GM23338 (cell line): ENCODE results near the gene RGL3. TPM values are rescaled to one million over a fixed set of nuclear protein-coding genes. Genes with fewer than 3 reads are reported as not detected.

Source experiments
- ATAC-seq: fragments of 200-7000 bp; cut with Tn5 transposase; 3 replicates; pipeline ENCODE4 v1.9.1; 2020
- DNase-seq: peaks from one replicate; pipeline ENCODE4 v3.0.0-alpha.2; 2015; ENCODE audit warnings: low spot score
- H2AFZ ChIP-seq: fragments of 200-600 bp; sonication (generic); 2 replicates; pipeline ENCODE4 v1.8.0; 2016; ENCODE audit warnings: antibody characterized with exemption, mild to moderate bottlenecking, moderate library complexity
- H3F3A ChIP-seq: fragments of 200-600 bp; sonication (generic); replicated peaks from 2 replicates; pipeline ENCODE4 v1.8.0; 2017; ENCODE audit warnings: antibody characterized with exemption, mixed run types, low read depth
- H3K27ac ChIP-seq: fragments of 200-600 bp; sonication (generic); 2 replicates; pipeline ENCODE4 v1.6.1; 2016; ENCODE audit warnings: low read depth
- H3K27me3 ChIP-seq: fragments of 200-600 bp; sonication (generic); 2 replicates; pipeline ENCODE4 v1.8.0; 2016; ENCODE audit warnings: mild to moderate bottlenecking, mixed run types, moderate library complexity; ENCODE audit not compliant: insufficient read depth
- H3K36me3 ChIP-seq: fragments of 200-600 bp; sonication (generic); 2 replicates; pipeline ENCODE4 v1.8.0; 2016; ENCODE audit warnings: mild to moderate bottlenecking; ENCODE audit not compliant: insufficient read depth
- H3K4me1 ChIP-seq: fragments of 200-600 bp; sonication (generic); 2 replicates; pipeline ENCODE4 v1.8.0; 2016; ENCODE audit warnings: mild to moderate bottlenecking, moderate library complexity; ENCODE audit not compliant: insufficient read depth
- H3K4me2 ChIP-seq: fragments of 200-600 bp; sonication (generic); 2 replicates; pipeline ENCODE4 v1.7.1; 2017; ENCODE audit warnings: mixed run types
- H3K4me3 ChIP-seq: fragments of 200-600 bp; sonication (generic); 2 replicates; pipeline ENCODE4 v1.6.1; 2016; ENCODE audit warnings: mixed run types
- H3K79me2 ChIP-seq: fragments of 200-600 bp; sonication (generic); replicated peaks from 2 replicates; pipeline ENCODE4 v1.8.0; 2017; ENCODE audit warnings: mild to moderate bottlenecking; ENCODE audit not compliant: insufficient read depth
- H3K9me2 ChIP-seq: fragments of 200-600 bp; sonication (generic); 2 replicates; pipeline ENCODE4 v1.8.0; 2017; ENCODE audit not compliant: insufficient read depth
- H4K20me1 ChIP-seq: fragments of 200-600 bp; sonication (generic); replicated peaks from 2 replicates; pipeline ENCODE4 v1.8.0; 2017; ENCODE audit warnings: mild to moderate bottlenecking; ENCODE audit not compliant: insufficient read depth
- H3K27ac Mint-ChIP-seq: 2 replicates; pipeline ENCODE4 v1.8.0; 2020; ENCODE audit warnings: inconsistent platforms, mild to moderate bottlenecking, moderate library complexity, mixed read lengths
- H3K27me3 Mint-ChIP-seq: 3 replicates; pipeline ENCODE4 v1.8.0; 2022; ENCODE audit warnings: low read depth, mild to moderate bottlenecking, moderate library complexity, mixed read lengths, inconsistent platforms; ENCODE audit not compliant: insufficient read depth, poor library complexity
- H3K36me3 Mint-ChIP-seq: 3 replicates; pipeline ENCODE4 v1.8.0; 2021; ENCODE audit warnings: low read depth, mild to moderate bottlenecking, inconsistent platforms, moderate library complexity, mixed read lengths
- H3K4me1 Mint-ChIP-seq: 3 replicates; pipeline ENCODE4 v1.8.0; 2020; ENCODE audit warnings: mild to moderate bottlenecking, inconsistent platforms, mixed read lengths
- H3K4me3 Mint-ChIP-seq: 3 replicates; pipeline ENCODE4 v1.8.0; 2021; ENCODE audit warnings: moderate library complexity, mild to moderate bottlenecking, inconsistent platforms, mixed read lengths
- H3K9me3 Mint-ChIP-seq: 3 replicates; pipeline ENCODE4 v1.8.0; 2020; ENCODE audit warnings: moderate library complexity, mild to moderate bottlenecking, inconsistent platforms, mixed read lengths
- CREB1 ChIP-seq: fragments of 250-450 bp; sonication (Bioruptor Pico); IDR thresholded peaks from 2 replicates; pipeline ENCODE4 v1.5.0; 2020; ENCODE audit warnings: low read depth, mild to moderate bottlenecking, moderate library complexity
- CTCF ChIP-seq, 2 experiments: fragments of 200-600 bp in 1 of 2; sonication (generic) in 1 of 2; conservative IDR thresholded peaks; 2 replicates each; pipeline versions ENCODE4 v1.5.1 to v1.6.1; 2016 to 2017; ENCODE audit warnings: antibody characterized with exemption in 2 of 2, low read depth in 2 of 2, mild to moderate bottlenecking in 2 of 2, moderate library complexity in 1 of 2
- ETS1 ChIP-seq: IDR thresholded peaks from 2 replicates; pipeline ENCODE4 v1.6.1; 2016; ENCODE audit warnings: antibody characterized with exemption
- EZH2 ChIP-seq: fragments of 200-600 bp; sonication (generic); IDR thresholded peaks from one replicate; pipeline ENCODE4 v1.8.0; 2017; ENCODE audit warnings: antibody characterized with exemption, mild to moderate bottlenecking, low read depth; ENCODE audit not compliant: unreplicated experiment
- EZH2phosphoT487 ChIP-seq: fragments of 200-600 bp; sonication (generic); IDR thresholded peaks from one replicate; pipeline ENCODE4 v1.8.1; 2018; ENCODE audit warnings: antibody characterized with exemption; ENCODE audit not compliant: unreplicated experiment
- JUNB ChIP-seq: IDR thresholded peaks from one replicate; pipeline ENCODE4 v1.6.1; 2016; ENCODE audit warnings: antibody characterized with exemption; ENCODE audit not compliant: unreplicated experiment
- NANOG ChIP-seq: IDR thresholded peaks from 2 replicates; pipeline ENCODE4 v1.6.1; 2016; ENCODE audit warnings: antibody characterized with exemption, borderline replicate concordance
- POLR2AphosphoS5 ChIP-seq: IDR thresholded peaks from 2 replicates; pipeline ENCODE4 v1.6.1; 2016; ENCODE audit warnings: antibody characterized with exemption, low read depth
- REST ChIP-seq: IDR thresholded peaks from one replicate; pipeline ENCODE4 v1.6.1; 2018; ENCODE audit warnings: antibody characterized with exemption; ENCODE audit not compliant: unreplicated experiment
- STAT1 ChIP-seq: IDR thresholded peaks from one replicate; pipeline ENCODE4 v1.6.1; 2016; ENCODE audit warnings: antibody characterized with exemption; ENCODE audit not compliant: unreplicated experiment
- ZNF114 ChIP-seq: fragments of 250-450 bp; sonication (Bioruptor Pico); IDR thresholded peaks from 2 replicates; pipeline ENCODE4 v1.5.0; 2020; ENCODE audit warnings: mild to moderate bottlenecking, moderate library complexity
- ZNF331 ChIP-seq: fragments of 250-450 bp; sonication (Bioruptor Pico); IDR thresholded peaks from 2 replicates; pipeline ENCODE4 v1.5.0; 2020; ENCODE audit warnings: low read depth, mild to moderate bottlenecking, moderate library complexity
- ZNF462 ChIP-seq: fragments of 250-450 bp; sonication (Bioruptor Pico); IDR thresholded peaks from 2 replicates; pipeline ENCODE4 v1.5.0; 2020; ENCODE audit warnings: mild to moderate bottlenecking, moderate library complexity
- polyA plus RNA-seq: library from polyadenylated mRNA; unstranded; fragments of >200 nt; fragmentation: Nextera tagmentation; extraction: Ambion mirVana; gene quantifications from 2 replicates; pipeline ENCODE4 v1.2.1, GENCODE V29; 2016
- total RNA-seq: library from RNA; depleted of rRNA; stranded (reverse); fragments of >200 nt; shearing (Covaris generic); gene quantifications from 2 replicates; pipeline ENCODE4 v1.2.3, GENCODE V29; 2014

The RGL3 gene
- total and polyA plus RNA-seq, 2 experiments from 2014 or later: 48.8 to 49.4 TPM

GRCh38 chr19:11361037-11361770 lies 57.9 kb downstream of the RGL3 start:
- Histone ChIP-seq H4K20me1 (no peaks in the 10 kb centered on the region), H3K27me3 (0 out of 2 replicates have a peak, but pooled peaks cover under 1% of the 10 kb centered on the region), H3K27ac (no peak overlapping the region), H3K4me3 (peak overlapping the region; percentile 75), H3K79me2 (no peaks in the 10 kb centered on the region), H3F3A (no peaks in the 10 kb centered on the region), H2AFZ (peak overlapping the region; percentile 98), H3K36me3 (no peaks in the 10 kb centered on the region), H3K4me1 (peaks cover 6% of the 10 kb centered on the region; the same call in 1 of the 2 replicates), H3K9me2 (no peaks in the 10 kb centered on the region), H3K4me2 (peak overlapping the region; percentile 86)
- H3K27me3 Mint-ChIP-seq: peaks cover 29% of the 10 kb centered on the region
- H3K4me1 Mint-ChIP-seq: peaks cover 14% of the 10 kb centered on the region
- H3K4me3 Mint-ChIP-seq: peak overlapping the region; percentile 78
- DNase-seq (peak; percentile 99), ATAC-seq (peak; percentile 87)
- H3K36me3 Mint-ChIP-seq: no peaks in the 10 kb centered on the region
- peak; percentile 44 for TF ChIP-seq REST
- peak; percentile 75 for TF ChIP-seq POLR2AphosphoS5
- no peak for TF ChIP-seq ZNF331
- TF ChIP-seq CREB1 (CRISPR knock-in tag): no peak
- no peak for TF ChIP-seq ZNF462 (CRISPR knock-in tag)
- no peak for TF ChIP-seq ETS1
- TF ChIP-seq CTCF (conservative IDR thresholded peaks at IDR 0.05; ENCODE audit: low read depth in 2 of 2): peak; percentile 23 to 47; a peak in 2 of 4 replicates
- no peak for TF ChIP-seq STAT1
- TF ChIP-seq ZNF114 (CRISPR knock-in tag): no peak
- no peak for TF ChIP-seq JUNB
- no peak for TF ChIP-seq NANOG
- no peak for TF ChIP-seq EZH2phosphoT487
- no peak for TF ChIP-seq EZH2
- H3K27ac Mint-ChIP-seq: no peak overlapping the region
- no peaks in the 10 kb centered on the region for H3K9me3 Mint-ChIP-seq
